ENCODE results near the gene UNC5CL.

UNC5CL gene

DNA sequence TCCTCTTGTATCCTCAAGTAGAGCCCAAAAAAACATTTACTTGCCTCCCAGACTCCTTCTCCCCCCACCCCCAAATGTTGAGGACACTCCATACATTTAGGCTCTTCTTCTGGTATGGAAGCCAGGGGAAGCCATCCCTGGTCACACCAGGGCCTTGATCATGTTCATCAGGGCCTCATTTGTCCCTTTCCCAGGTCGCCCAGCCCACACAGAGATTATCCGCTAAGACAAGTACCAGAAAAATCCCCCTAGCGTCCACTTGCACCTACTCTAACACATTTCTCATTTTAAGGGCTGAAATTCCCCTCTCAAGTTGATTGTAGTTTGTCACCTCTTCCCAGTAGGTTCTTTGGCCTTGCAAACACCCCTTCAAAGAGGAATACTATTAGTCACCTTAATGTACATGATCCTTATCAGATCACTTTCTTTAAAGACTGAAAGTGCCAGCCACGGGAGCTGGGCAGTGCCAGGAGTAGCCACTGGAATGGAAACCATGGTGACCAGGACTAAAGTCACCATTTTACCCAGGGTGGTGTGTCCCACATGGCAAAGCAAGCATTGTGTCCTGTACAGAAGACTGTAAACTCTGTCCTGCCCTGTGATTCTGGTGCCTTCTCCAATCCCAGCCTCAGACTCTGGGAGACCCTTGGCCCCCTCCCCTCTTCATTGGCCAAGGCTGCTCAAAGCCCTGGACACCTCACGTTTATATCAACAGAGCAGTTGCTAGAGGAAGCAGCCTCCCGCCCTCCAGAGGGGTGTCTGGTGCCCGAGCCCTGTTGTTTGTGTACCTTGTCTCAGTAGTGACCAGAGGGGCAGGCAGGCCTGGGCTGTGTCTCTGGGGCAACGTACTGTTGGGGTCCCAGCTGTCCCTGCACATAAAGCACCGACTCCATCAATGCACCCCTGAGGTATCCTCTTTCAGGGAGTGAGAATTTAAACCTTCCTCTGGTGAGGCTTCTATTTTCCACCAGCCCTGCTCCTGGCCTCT lies 9.0 kb upstream of the UNC5CL start:
- no peak for DNase-seq (ENCODE audit: low read depth in 2 of 2)
- TF ChIP-seq, protein P1, sequence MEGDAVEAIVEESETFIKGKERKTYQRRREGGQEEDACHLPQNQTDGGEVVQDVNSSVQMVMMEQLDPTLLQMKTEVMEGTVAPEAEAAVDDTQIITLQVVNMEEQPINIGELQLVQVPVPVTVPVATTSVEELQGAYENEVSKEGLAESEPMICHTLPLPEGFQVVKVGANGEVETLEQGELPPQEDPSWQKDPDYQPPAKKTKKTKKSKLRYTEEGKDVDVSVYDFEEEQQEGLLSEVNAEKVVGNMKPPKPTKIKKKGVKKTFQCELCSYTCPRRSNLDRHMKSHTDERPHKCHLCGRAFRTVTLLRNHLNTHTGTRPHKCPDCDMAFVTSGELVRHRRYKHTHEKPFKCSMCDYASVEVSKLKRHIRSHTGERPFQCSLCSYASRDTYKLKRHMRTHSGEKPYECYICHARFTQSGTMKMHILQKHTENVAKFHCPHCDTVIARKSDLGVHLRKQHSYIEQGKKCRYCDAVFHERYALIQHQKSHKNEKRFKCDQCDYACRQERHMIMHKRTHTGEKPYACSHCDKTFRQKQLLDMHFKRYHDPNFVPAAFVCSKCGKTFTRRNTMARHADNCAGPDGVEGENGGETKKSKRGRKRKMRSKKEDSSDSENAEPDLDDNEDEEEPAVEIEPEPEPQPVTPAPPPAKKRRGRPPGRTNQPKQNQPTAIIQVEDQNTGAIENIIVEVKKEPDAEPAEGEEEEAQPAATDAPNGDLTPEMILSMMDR (IDR thresholded peaks at IDR 0.05; ENCODE audit: low read depth, low read length) = no peak
- H3K4me3 ChIP-seq (replicated peaks in 1 of 2; ENCODE audit: low read depth in 2 of 2, low read length in 2 of 2) = no peak overlapping the region

DNA sequence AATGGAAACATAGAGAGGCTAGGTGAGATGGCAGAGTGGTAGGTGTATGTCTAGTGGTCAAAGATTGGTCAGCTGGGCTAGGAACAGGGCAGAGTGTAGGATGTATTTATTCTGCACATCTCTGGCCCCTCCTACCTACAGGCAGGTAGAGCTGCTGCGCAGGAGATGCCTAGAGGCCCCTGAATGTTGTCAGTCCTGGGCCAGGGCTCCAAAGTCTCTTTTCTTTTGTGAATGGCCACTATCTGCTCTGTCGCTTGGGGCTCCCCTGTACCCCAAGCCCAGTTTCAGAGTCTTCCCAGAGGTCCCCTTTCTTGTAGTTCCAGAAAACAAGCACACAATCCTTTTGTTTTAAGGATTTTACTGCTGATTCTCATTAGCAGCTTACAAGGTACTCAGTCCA lies 8.3 kb upstream of the UNC5CL start:
- H3K4me3 ChIP-seq (replicated peaks in 1 of 2; ENCODE audit: low read depth in 2 of 2, low read length in 2 of 2) = no peak overlapping the region
- DNase-seq (ENCODE audit: low read depth in 2 of 2) = no peak
- TF ChIP-seq, protein P1 (IDR thresholded peaks at IDR 0.05; ENCODE audit: low read depth, low read length) = no peak

GRCh38 chr6:41046084-41046483 lies 7.1 kb upstream of the UNC5CL start:
- TF ChIP-seq, protein P1 (IDR thresholded peaks at IDR 0.05; ENCODE audit: low read depth, low read length) = no peak
- DNase-seq (ENCODE audit: low read depth in 2 of 2) = no peak
- H3K4me3 ChIP-seq (replicated peaks in 1 of 2; ENCODE audit: low read depth in 2 of 2, low read length in 2 of 2) = no peak overlapping the region

DNA sequence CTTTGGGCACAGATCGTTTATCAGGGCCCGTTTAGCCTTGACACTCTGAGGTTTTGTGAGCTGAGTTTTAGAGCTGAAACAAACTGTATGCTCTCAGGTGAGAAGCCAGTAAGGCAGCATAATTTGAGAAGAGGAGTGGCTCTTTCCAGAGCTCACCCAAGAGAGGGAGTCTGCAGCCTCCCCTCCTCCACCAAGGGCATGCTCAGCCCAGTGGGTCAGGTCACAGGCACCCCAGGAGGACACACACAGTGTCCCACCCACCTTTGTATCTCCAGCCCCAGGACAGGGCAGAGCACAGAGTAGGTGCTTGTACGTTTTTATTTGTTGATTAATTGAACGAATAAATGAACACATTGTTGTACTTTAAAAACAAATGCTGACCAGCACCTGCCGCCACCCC lies 6.6 kb upstream of the UNC5CL start:
- no peak for DNase-seq (ENCODE audit: low read depth in 2 of 2)
- TF ChIP-seq, protein P1 (IDR thresholded peaks at IDR 0.05; ENCODE audit: low read depth, low read length) = no peak
- H3K4me3 ChIP-seq (replicated peaks in 1 of 2; ENCODE audit: low read depth in 2 of 2, low read length in 2 of 2) = no peak overlapping the region

DNA sequence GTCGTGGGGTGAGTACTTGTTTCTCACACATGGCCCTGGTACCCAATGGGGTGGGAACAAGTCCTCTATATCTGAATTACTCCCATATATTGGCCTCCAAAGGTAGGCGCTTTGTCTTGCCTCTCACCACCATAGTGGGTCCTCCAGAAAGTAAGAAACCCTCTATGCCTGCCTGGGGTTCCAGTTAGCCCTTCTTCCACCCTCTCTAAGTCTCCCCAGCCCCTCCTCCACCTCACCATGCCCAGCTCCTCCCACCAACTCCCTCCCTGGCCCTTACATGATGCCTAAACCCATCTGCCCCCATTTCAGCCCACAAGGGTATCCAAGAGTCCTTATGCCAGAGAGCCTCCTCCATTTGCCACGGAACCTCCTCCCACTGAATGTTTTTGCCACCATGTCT lies 4.1 kb upstream of the UNC5CL start:
- no peak overlapping the region for H3K4me3 ChIP-seq (replicated peaks in 1 of 2; ENCODE audit: low read depth in 2 of 2, low read length in 2 of 2)
- no peak for DNase-seq (ENCODE audit: low read depth in 2 of 2)
- TF ChIP-seq, protein P1 (IDR thresholded peaks at IDR 0.05; ENCODE audit: low read depth, low read length) = no peak

- TF ChIP-seq, protein P1 (IDR thresholded peaks at IDR 0.05; ENCODE audit: low read depth, low read length) = no peak
- H3K4me3 ChIP-seq (replicated peaks in 1 of 2; ENCODE audit: low read depth in 2 of 2, low read length in 2 of 2) = no peak within 1 kb of the TSS
- DNase-seq (ENCODE audit: low read depth in 2 of 2) = no peak
These were observed 3.4 kb upstream of the UNC5CL start, which contains the start of gene TSPO2 for GRCh38 chr6:41042226-41043055. Gene TSPO2, plus strand, starts transcription at chr6:41042467. Its CDS starts 519 bp downstream, at chr6:41042986.

Data from cardiac fibroblast (primary cell).